Fibroblast of pulmonary artery (primary cell): ENCODE measurements around the gene MYNN.

ENCODE experiments used
- DNase-seq: peaks from one replicate; pipeline ENCODE4 v3.0.0-alpha.2; 2010; ENCODE audit warnings: low read depth
- H3K4me3 ChIP-seq: replicated peaks from 2 replicates; pipeline ENCODE4 v1.5.1; 2011; ENCODE audit warnings: low read depth, mild to moderate bottlenecking, control low read depth, low read length, moderate library complexity
- TF ChIP-seq, protein P1 (sequence below): IDR thresholded peaks from 2 replicates; pipeline ENCODE4 v1.5.1; 2011; ENCODE audit warnings: mild to moderate bottlenecking, control low read depth, low read length, inconsistent platforms; ENCODE audit errors: missing control alignments

Gene MYNN

DNA sequence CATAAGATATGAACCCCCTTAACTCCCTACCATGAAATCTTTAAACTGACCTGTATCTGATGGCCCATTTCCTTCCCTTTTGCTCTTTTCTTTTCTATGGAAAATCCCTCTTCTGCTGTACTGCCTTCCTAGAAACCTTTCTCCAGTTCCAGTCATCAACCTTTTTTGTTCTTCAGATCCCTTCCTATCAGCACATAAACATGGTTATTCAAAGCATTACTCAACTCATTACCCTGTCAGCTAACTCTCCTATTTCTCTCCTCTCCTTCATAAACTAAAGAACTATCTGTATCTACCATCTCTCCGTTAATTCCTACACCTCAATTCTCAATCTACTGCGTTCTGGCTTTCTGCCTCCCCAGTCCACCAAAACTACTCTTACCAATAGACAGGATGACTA, 21.3 kb upstream of the MYNN start:
- TF ChIP-seq, protein P1, sequence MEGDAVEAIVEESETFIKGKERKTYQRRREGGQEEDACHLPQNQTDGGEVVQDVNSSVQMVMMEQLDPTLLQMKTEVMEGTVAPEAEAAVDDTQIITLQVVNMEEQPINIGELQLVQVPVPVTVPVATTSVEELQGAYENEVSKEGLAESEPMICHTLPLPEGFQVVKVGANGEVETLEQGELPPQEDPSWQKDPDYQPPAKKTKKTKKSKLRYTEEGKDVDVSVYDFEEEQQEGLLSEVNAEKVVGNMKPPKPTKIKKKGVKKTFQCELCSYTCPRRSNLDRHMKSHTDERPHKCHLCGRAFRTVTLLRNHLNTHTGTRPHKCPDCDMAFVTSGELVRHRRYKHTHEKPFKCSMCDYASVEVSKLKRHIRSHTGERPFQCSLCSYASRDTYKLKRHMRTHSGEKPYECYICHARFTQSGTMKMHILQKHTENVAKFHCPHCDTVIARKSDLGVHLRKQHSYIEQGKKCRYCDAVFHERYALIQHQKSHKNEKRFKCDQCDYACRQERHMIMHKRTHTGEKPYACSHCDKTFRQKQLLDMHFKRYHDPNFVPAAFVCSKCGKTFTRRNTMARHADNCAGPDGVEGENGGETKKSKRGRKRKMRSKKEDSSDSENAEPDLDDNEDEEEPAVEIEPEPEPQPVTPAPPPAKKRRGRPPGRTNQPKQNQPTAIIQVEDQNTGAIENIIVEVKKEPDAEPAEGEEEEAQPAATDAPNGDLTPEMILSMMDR, result no peak
- DNase-seq, result no peak

DNA sequence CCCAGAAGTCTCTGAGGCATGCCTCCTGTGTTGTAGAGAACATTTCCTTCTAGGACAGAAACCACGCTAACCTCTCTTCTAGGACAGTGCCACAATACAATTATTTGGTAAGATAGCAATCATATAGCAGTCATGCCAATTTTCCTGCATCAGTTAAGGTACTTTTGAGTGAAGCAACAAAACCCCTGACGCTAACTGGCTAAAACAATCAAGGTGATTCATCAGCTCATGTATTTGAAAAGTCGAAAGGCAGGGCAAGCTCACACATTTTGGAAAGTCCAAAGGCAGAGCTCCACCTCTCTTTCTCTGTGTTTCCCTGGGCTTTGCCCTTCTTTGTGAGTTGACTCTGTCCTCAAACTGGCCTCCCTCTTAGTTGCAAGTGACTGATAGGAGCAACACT, 18.5 kb upstream of the MYNN start:
- TF ChIP-seq, protein P1, result no peak
- no peak for DNase-seq
- no peak overlapping the region for H3K4me3 ChIP-seq

More for the DNA sequence above, 21.3 kb upstream of the MYNN start:
- no peak overlapping the region for H3K4me3 ChIP-seq

DNA sequence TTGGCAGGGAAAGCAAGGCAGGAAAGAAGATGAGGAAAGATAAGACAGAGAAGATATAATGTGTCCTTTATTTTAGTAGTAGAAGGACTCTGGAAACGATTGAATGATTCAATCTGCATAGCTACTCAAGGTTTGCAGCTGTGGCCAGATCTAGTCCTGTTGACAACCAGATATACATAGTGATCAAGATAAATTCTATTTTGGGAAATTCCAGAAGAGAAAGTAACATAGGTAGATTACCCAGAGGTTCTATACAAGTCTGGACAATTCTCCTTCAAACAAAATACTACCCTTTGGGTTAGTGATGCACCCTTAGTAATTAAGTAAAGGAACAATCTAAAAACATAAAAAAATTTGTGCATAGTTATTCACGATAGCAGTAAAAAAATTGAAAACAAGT, 17.7 kb upstream of the MYNN start:
- no peak for DNase-seq
- no peak overlapping the region for H3K4me3 ChIP-seq
- TF ChIP-seq, protein P1, result no peak

DNA sequence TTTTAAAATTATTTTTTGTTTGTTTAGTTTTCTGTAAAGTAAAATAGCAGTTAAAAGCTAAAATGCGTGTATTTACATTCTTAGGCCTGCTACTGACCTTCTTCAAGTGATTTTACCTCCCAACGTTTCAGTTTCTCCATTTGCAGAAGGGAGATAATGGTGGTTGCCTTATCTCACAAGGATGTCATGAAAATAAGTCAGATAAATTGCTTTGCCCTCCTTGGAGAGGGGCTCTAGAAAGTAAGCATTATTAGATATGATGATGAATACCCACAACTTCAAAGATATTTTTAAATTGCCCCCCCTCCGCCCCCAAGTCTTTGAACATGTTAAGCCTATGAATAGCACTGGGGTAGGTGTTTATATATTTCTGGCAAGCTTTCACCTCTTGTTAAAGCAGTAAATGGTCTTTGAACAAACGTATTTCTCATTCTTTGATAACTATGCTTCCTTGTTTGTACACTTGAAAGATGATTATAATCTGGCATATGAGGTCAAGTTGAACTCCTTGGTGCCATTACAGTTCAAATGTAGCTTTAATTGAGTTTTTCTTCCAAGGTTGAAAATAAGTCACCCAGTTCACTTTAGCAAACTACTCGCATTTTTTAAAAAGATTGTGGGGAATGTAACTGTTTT, 14.7 kb upstream of the MYNN start:
- no peak for DNase-seq
- TF ChIP-seq, protein P1, result no peak
- no peak overlapping the region for H3K4me3 ChIP-seq

DNA sequence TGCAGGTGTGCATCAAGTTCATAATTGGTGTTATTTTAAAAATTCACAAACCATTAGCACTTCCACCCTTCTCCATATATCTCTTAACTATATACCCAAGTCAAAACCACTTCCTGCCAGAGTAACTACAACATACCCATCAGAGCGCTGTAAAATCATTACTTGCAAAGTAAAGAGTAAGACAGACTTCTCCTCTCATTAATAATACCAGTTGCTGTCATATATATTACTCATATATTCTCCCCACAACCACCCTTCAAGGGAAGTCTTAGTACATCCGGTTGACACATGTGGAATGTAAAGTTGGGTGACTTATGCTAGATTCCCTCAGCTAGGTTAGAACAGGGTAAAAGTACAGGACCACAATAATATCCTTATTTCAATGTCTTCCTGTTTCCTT, 13.9 kb upstream of the MYNN start:
- TF ChIP-seq, protein P1, result no peak
- H3K4me3 ChIP-seq, result no peak overlapping the region
- peak; percentile 53 for DNase-seq

DNA sequence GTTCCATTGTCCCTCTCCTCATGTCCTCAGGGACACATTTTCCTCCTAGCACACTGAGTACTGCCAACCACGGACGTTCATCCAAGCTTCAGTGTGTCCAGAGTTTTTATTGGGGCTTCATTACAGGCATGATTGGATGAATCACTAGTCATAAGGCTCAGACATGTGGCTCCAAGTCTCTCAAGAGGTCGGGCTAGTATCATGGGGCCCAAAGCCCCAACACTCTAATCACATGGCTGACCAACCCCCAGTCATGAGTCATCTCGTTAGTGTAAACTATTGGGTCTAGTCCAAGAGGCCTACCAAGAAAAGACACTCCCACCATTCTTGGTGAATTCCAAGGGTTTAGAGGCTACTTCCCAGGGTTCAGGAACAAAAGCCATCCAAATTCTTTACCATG, 12.7 kb upstream of the MYNN start:
- no peak overlapping the region for H3K4me3 ChIP-seq
- peak; percentile 67 for DNase-seq
- TF ChIP-seq, protein P1, result no peak

DNA sequence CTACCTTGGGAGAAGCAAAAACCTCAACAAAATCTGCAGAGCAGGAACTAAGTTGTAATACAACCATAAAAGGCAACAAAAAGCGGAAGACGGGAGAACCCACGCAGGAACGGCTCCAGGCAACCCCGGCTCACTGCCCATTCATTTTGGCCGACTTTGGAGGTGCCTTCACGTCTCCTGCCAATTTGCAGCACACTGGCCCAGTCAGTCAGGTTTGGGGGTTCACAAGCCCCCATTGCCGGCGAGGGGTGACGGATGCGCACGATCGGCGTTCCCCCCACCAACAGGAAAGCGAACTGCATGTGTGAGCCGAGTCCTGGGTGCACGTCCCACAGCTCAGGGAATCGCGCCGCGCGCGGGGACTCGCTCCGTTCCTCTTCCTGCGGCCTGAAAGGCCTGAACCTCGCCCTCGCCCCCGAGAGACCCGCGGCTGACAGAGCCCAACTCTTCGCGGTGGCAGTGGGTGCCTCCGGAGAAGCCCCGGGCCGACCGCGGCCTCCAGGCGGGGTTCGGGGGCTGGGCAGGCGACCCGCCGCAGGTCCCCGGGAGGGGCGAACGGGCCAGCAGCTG, 8.8 kb upstream of the MYNN start:
- peak overlapping the region; percentile 71 for H3K4me3 ChIP-seq
- peak; percentile 67 for DNase-seq
- TF ChIP-seq, protein P1, result no peak
